ENCODE measurements around the gene VPS33B.

Gene VPS33B

GRCh38 chr15:90991587-90992285 lies 30.7 kb downstream of the VPS33B start:
- DNase-seq (ENCODE audit: low read depth), result no peak
- no peak overlapping the region for H3K4me3 ChIP-seq (ENCODE audit: low read depth, low read length)
- no peak for TF ChIP-seq CTCF (conservative IDR thresholded peaks at IDR 0.05; ENCODE audit: low read depth, low read length)

- DNase-seq (ENCODE audit: low read depth), result no peak
- no peak overlapping the region for H3K4me3 ChIP-seq (ENCODE audit: low read depth, low read length)
- no peak for TF ChIP-seq CTCF (conservative IDR thresholded peaks at IDR 0.05; ENCODE audit: low read depth, low read length)
Observed at GRCh38 chr15:90990446-90990845, 31.9 kb downstream of the VPS33B start.

DNA sequence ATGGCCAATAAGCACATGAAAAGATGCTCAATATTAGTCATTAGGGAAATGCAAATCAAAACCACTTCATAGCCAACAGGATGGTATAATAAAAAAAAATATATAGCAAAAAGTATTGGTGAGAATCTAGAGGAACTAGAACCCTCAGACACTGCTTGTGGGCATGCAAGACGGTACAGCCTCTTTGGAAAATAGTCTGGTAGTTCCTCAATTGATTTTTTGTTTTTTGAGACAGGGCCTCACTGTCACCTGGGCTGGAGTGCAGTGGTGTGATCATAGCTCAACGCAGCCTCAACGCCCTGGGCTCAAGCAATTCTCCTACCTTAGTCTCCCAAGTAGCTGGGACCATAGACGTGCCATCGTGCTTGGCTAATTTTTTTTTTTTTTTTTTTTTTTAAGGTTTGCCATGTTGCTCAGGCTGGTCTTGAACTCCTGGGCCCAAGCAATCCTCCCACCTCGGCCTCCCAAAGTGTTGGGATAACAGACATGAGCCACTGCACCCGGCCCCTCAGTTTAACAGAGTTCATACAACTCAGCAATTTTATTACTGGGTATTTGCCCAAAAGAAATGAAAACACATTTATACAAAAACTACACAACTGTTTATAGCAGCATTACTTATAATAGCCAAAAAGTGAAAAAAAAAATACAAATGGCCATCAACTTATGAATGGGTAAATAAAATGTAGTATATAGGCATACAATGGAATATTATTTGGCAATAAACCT lies 33.2 kb downstream of the VPS33B start:
- no peak overlapping the region for H3K4me3 ChIP-seq (ENCODE audit: low read depth, low read length)
- DNase-seq (ENCODE audit: low read depth), result no peak

GRCh38 chr15:90988296-90988695 lies 34.1 kb downstream of the VPS33B start:
- no peak overlapping the region for H3K4me3 ChIP-seq (ENCODE audit: low read depth, low read length)
- no peak for TF ChIP-seq CTCF (conservative IDR thresholded peaks at IDR 0.05; ENCODE audit: low read depth, low read length)
- no peak for DNase-seq (ENCODE audit: low read depth)

More for the DNA sequence above, 33.2 kb downstream of the VPS33B start:
- TF ChIP-seq CTCF (conservative IDR thresholded peaks at IDR 0.05; ENCODE audit: low read depth, low read length), result no peak

DNA sequence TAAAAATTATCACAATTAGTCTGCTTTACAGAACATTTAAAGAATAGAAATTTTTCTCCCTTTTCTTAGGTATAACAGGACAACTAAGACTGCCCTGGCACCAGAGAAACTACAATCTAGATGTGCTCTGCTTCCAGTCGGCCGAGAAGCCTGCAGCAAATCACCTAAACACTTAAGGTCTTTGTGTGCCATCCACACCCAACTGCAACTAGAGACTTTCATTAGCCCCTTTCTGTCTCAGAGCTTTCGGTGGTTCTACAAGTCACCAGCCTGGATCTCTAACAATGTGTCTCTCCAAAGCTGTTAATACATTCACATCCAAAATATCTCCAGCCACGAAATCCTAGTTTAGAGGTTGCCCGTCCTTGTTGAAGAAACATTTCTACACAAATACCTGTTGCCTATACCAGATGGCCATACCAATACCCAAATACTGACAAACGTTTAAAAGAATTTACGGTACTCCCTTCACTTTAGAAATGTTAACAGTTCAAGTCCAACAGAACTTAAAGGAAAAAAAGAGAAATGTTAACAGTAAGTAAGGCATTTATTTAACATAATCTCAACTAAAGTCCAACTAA lies 34.7 kb downstream of the VPS33B start:
- no peak overlapping the region for H3K4me3 ChIP-seq (ENCODE audit: low read depth, low read length)
- DNase-seq (ENCODE audit: low read depth), result no peak
- no peak for TF ChIP-seq CTCF (conservative IDR thresholded peaks at IDR 0.05; ENCODE audit: low read depth, low read length)

GRCh38 chr15:90986790-90987507 lies 35.4 kb downstream of the VPS33B start:
- no peak overlapping the region for H3K4me3 ChIP-seq (ENCODE audit: low read depth, low read length)
- no peak for TF ChIP-seq CTCF (conservative IDR thresholded peaks at IDR 0.05; ENCODE audit: low read depth, low read length)
- no peak for DNase-seq (ENCODE audit: low read depth)

All from choroid plexus epithelial cell (primary cell).